Left lobe of liver (tissue), 2 donors: Measurements from ENCODE around the gene EIF4A3. TPM values are rescaled to one million over a fixed set of nuclear protein-coding genes. Genes with fewer than 3 reads are reported as not detected.

Source experiments
- ATAC-seq: fragments of 200-7000 bp; cut with Tn5 transposase; one replicate; pipeline ENCODE4 v1.9.1; 2020; ENCODE audit warnings: mild to moderate bottlenecking, moderate library complexity
- DNase-seq: peaks from one replicate; pipeline ENCODE4 v3.0.0-alpha.2; 2020; ENCODE audit warnings: low spot score
- total RNA-seq: library from RNA; stranded (reverse); gene quantifications from one replicate; pipeline ENCODE4 v1.2.1, GENCODE V29; 2021
- donor health status: DM: no; HTN: no; CAD: no; lungs with moderate emphysema.
- donor health status: DM: no; HTN: yes; CAD: no.

Gene EIF4A3
- total RNA-seq, 1 donor from 2014 or later, result 21.8 TPM

DNA sequence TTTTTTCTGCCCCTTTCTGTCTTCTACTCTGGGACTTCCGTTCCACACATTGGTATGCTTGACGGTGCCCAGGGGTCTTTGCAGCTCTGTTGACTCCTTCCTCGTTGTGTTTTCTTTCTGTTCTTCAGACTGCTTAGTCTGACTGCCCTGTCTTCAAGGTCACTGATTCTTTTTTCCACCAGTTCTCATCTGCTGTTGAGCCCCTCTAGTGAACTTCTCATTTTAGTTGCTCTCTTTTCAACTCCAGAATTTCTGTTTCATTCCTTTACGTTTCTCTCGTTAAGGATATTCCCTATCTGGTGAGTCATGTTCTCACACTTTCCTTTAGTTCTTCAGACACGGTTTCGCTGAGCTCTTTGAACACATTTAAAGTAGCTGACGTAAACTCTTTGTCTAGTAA lies 31.8 kb downstream of the EIF4A3 start:
- DNase-seq (no peak), ATAC-seq (no peak)

DNA sequence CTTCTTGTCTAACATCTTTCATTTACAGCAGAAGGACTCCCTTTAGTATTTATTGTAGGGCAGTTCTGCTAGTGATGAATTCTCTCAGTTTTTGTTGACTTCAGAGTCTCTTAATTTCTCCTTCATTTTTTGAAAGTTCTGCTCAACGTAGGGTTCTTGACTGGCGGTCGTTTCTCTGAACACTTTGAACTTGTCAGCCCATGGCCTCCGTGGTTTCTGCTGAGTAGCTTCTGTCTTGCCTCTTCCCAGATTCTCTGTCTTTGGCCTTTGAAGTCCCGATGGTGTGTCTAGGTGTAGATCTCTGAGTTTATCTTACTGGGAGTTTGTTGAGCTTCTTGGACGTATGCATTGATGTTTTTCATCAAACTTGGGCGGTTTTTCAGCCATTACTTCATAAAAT lies 32.2 kb downstream of the EIF4A3 start:
- ATAC-seq (no peak), DNase-seq (no peak)

- no peak for DNase-seq
Observed at GRCh38 chr17:80113033-80113484, 33.9 kb downstream of the EIF4A3 start.

GRCh38 chr17:80112471-80113032 lies 34.4 kb downstream of the EIF4A3 start:
- DNase-seq (no peak), ATAC-seq (no peak)

More at GRCh38 chr17:80113033-80113484, 33.9 kb downstream of the EIF4A3 start:
- no peak for ATAC-seq

- ATAC-seq (no peak), DNase-seq (no peak)
Observed at GRCh38 chr17:80111702-80112470, 35.0 kb downstream of the EIF4A3 start.

DNA sequence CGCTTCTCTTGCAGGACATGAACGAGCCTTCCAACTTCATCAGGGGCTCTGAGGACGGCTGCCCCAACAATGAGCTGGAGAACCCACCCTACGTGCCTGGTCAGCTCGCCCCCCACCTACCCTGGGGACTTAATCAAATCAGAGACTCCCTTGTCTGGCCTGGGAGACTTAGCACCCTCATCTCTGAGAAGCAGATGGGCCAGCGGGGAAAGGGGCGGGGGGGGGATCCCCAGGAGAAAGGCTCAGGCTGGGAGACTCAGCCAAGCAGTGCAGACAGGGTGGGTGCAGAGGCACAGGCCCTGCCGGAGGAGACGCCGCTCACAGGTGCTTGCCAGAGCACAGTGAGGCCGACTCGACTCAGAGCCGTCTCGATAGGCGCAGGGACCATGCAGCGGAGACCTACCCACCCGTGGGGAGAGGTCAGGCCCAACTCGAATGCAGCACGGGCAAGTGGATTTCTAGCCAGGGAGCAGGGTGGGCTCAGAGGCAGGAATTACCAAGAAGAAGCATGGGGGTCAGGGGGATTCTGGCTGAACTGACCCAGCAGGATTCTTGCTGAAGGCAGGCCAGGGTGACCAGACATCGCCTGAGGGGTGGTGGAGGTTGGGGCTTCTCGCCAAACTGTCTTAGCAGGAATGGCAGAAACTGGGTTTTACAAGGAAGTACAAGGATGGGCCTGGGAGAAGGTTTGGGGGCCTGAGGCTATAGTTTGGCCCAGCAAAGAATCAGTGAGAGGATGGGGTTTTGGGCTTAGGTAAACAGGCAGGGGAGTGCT lies 35.8 kb downstream of the EIF4A3 start:
- ATAC-seq (no peak), DNase-seq (no peak)

- no peak for ATAC-seq
- no peak for DNase-seq
Observed at GRCh38 chr17:80110447-80110812, 36.5 kb downstream of the EIF4A3 start.

DNA sequence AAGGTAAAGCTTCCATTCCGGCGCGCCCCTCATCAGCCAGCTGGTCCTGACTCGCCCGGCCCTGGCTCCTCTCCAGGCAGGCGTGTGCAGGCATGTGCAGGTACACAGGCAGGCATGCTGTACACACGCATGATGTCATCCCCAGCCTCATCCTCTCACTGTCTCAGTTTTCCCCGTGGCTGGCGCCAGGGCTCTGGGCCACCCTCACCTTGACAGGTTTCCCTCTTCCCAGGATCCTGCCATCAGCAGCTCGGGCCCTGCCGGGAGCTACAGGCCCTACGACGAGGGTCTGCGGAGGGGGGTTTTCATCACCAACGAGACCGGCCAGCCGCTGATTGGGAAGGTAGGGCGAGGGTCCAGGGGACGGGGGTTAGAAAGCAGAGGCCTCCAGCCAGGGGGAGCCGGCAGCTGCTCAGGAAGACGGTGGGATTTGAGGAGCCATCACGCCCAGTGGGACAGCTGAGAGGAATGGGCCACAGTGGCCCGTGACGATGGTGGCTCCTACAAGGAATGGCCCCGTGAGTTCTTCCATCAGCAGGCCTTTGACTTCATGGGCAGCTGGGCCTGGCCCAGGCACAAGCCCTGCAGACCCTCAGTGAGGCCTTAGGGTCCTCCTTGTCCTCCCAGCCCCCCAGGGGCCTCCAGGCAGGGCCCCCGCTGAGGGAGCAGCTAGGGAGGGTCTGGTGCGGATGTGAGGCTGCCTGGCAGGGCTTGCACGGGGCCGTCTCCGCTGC lies 37.0 kb downstream of the EIF4A3 start:
- DNase-seq (no peak), ATAC-seq (no peak)

GRCh38 chr17:80109066-80109660 lies 37.8 kb downstream of the EIF4A3 start:
- ATAC-seq, result no peak
- DNase-seq, result no peak

GRCh38 chr17:80108036-80108971 lies 38.6 kb downstream of the EIF4A3 start:
- no peak for DNase-seq
- no peak for ATAC-seq

GRCh38 chr17:80107231-80108021 lies 39.5 kb downstream of the EIF4A3 start:
- ATAC-seq (no peak), DNase-seq (no peak)

DNA sequence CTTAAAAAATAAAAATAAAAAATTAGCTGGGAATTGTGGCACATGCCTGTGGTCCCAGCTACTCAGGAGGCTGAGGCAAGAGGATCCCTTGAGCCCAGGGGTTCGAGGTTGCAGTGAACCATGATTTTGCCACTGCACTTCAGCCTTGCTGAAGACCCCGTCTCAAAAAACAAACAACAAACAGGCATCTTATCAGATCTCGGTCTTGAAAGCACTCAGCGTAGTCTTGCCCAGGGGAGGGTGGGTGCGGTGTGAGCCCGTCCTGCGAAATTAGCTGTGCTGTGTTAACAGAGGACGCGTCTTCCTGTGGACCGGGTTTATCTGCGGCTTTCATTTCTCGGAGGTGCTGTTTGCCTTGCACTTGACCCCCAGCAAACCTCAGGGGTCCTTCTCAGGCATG lies 40.2 kb downstream of the EIF4A3 start:
- DNase-seq (no peak), ATAC-seq (no peak)

DNA sequence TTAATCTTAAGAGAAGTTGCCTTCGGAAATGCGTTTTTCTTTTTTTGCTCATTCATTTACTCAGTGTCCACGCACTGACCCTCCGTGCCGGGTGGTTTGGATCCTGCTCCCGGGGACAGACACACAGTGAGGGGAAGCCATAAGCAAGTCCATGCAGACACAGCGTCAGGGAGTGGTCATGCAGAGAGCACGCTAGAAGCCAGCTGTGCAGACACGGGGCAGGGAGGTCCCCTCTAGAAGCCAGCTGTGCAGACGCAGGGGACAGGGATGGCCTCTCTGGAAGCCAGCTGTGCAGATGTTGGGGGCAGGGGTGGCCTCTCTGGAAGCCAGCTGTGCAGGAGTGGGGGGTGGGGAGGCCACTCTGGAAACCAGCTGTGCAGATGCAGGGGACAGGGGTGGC lies 40.8 kb downstream of the EIF4A3 start:
- ATAC-seq, result no peak
- no peak for DNase-seq

- no peak for ATAC-seq
- DNase-seq, result peak; percentile 47
Observed at GRCh38 chr17:80105762-80106161, 41.2 kb downstream of the EIF4A3 start.

- no peak for DNase-seq
- no peak for ATAC-seq
Observed at GRCh38 chr17:80104956-80105375, 42.0 kb downstream of the EIF4A3 start.

- DNase-seq (no peak), ATAC-seq (no peak)
Observed at GRCh38 chr17:80104321-80104955, 42.5 kb downstream of the EIF4A3 start.

- ATAC-seq, result no peak
Observed at GRCh38 chr17:80103449-80104085, 43.4 kb downstream of the EIF4A3 start.

More at GRCh38 chr17:80103449-80104085, 43.4 kb downstream of the EIF4A3 start:
- no peak for DNase-seq
